K562 (cell line): ENCODE results near the gene MRPS18B. TPM values are rescaled to one million over a fixed set of nuclear protein-coding genes. Genes with fewer than 3 reads are reported as not detected.

ENCODE experiments used
- MEF2D ChIP-seq: conservative IDR thresholded peaks from 2 replicates; pipeline ENCODE4 v1.6.1; 2016; ENCODE audit warnings: low read depth, missing genetic modification characterization, missing compliant biosample characterization
- ZNF318 ChIP-seq, 2 experiments: fragments of 450-650 bp; IDR thresholded peaks; 2 replicates each; pipeline ENCODE4 v1.6.1; 2016; ENCODE audit warnings: mild to moderate bottlenecking in 2 of 2, borderline replicate concordance in 1 of 2, low read depth in 1 of 2, moderate library complexity in 1 of 2
- ZNF75A ChIP-seq: fragments of 450-650 bp; formaldehyde crosslinking; IDR thresholded peaks from 2 replicates; pipeline ENCODE4 v1.4.0; 2020; ENCODE audit warnings: mild to moderate bottlenecking
- polyA plus RNA-seq, 8 experiments: library from polyadenylated mRNA; depleted of rRNA in 4 of 8; stranded (reverse) in 5 of 8; unstranded in 3 of 8; fragments of >200 nt; fragmentation: Nextera tagmentation in 2 of 8; fragmentation: Illumina TruSeq in 1 of 8; extraction: Ambion mirVana in 2 of 8; extraction: Trizol in 1 of 8; gene quantifications; 2 replicates each; pipeline versions ENCODE4 v1.2.1 to v1.2.3, GENCODE V29; 2011 to 2014; ENCODE audit warnings: inconsistent platforms in 1 of 8, missing spikeins in 1 of 8
- total RNA-seq, 7 experiments: library from RNA; depleted of rRNA in 6 of 7; stranded (reverse); fragments of >200 nt in 6 of 7; fragmentation: Illumina TruSeq in 2 of 7; extraction: Trizol in 2 of 7; gene quantifications; 2 replicates each; pipeline versions ENCODE4 v1.2.1 to v1.2.3, GENCODE V29; 2011 to 2021; ENCODE audit warnings: low replicate concordance in 1 of 7
- TF ChIP-seq, protein P1 (sequence below): sonication (generic); formaldehyde crosslinking; IDR thresholded peaks from 2 replicates; pipeline ENCODE4 v1.8.0; 2022; ENCODE audit warnings: mild to moderate bottlenecking, low read depth, missing genetic modification reagents
- TF ChIP-seq, protein P2 (sequence below), 2 experiments: IDR thresholded peaks; 2 replicates each; pipeline ENCODE4 v1.6.1; 2012; ENCODE audit warnings: improper control_type of control experiment in 2 of 2, low read depth in 2 of 2, low read length in 2 of 2, borderline replicate concordance in 1 of 2
- TF ChIP-seq, protein P3 (sequence below): fragments of 450-650 bp; IDR thresholded peaks from 2 replicates; pipeline ENCODE4 v1.6.1; 2016; ENCODE audit warnings: antibody characterized with exemption

Gene MRPS18B
- total and polyA plus RNA-seq, 9 of the 15 experiments (the other 6 are each of a cell fraction or from before 2014, with no cell fraction given), result 132 to 383 (median 178) TPM

DNA sequence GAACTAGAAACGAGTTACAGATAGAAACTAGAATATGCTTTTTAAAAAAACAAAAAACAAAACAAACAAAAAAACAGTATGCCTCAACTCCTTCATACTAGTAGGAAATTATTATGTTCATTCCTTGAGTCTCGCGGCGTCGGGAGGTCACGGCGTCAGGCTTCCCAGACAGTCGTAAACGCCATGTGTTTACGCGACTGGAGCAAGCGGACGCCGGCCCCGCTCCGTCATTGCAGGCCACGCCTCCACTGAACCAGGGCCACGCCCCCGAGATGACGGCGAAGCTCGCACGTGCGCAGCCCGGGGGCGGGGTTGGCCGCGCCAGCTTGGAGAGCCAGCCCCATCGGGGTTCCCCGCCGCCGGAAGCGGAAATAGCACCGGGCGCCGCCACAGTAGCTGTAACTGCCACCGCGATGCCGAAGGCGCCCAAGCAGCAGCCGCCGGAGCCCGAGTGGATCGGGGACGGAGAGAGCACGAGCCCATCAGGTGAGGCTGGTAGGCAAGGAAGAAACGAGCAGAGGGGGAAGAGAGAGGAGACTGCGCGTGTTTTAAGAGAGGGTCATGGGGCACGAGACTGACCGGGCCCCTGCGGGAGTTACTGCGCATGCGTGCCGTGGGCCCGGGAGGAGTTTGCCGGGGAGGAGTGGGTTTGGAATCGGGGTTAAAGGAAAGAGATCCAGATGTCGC, 46.4 kb upstream of the MRPS18B start, which contains the start of gene ABCF1 (continued):
- TF ChIP-seq, protein P1, sequence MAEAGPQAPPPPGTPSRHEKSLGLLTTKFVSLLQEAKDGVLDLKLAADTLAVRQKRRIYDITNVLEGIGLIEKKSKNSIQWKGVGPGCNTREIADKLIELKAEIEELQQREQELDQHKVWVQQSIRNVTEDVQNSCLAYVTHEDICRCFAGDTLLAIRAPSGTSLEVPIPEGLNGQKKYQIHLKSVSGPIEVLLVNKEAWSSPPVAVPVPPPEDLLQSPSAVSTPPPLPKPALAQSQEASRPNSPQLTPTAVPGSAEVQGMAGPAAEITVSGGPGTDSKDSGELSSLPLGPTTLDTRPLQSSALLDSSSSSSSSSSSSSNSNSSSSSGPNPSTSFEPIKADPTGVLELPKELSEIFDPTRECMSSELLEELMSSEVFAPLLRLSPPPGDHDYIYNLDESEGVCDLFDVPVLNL (CRISPR knock-in tag), result no peak
- TF ChIP-seq, protein P2, sequence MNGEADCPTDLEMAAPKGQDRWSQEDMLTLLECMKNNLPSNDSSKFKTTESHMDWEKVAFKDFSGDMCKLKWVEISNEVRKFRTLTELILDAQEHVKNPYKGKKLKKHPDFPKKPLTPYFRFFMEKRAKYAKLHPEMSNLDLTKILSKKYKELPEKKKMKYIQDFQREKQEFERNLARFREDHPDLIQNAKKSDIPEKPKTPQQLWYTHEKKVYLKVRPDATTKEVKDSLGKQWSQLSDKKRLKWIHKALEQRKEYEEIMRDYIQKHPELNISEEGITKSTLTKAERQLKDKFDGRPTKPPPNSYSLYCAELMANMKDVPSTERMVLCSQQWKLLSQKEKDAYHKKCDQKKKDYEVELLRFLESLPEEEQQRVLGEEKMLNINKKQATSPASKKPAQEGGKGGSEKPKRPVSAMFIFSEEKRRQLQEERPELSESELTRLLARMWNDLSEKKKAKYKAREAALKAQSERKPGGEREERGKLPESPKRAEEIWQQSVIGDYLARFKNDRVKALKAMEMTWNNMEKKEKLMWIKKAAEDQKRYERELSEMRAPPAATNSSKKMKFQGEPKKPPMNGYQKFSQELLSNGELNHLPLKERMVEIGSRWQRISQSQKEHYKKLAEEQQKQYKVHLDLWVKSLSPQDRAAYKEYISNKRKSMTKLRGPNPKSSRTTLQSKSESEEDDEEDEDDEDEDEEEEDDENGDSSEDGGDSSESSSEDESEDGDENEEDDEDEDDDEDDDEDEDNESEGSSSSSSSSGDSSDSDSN (IDR thresholded peaks at IDR 0.05; ENCODE audit: borderline replicate concordance in 1 of 2, low read depth in 2 of 2, low read length in 2 of 2), result no peak
- TF ChIP-seq MEF2D (tag), result no peak
- peak in 1 of 2 experiments; percentile 84; a peak in 2 of 4 replicates for TF ChIP-seq ZNF318 (IDR thresholded peaks at IDR 0.05; ENCODE audit: borderline replicate concordance in 1 of 2, low read depth in 1 of 2)
- TF ChIP-seq, protein P3, sequence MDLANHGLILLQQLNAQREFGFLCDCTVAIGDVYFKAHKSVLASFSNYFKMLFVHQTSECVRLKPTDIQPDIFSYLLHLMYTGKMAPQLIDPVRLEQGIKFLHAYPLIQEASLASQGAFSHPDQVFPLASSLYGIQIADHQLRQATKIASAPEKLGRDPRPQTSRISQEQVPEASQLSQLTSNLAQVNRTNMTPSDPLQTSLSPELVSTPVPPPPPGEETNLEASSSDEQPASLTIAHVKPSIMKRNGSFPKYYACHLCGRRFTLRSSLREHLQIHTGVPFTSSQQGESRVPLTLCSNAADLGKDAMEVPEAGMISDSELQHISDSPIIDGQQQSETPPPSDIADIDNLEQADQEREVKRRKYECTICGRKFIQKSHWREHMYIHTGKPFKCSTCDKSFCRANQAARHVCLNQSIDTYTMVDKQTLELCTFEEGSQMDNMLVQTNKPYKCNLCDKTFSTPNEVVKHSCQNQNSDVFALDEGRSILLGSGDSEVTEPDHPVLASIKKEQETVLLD, result peak; percentile 99
- 0 out of 2 replicates have a peak, but pooled peaks have one; percentile 41 for TF ChIP-seq ZNF75A
